Measurements from ENCODE around the gene ADK.

DNA sequence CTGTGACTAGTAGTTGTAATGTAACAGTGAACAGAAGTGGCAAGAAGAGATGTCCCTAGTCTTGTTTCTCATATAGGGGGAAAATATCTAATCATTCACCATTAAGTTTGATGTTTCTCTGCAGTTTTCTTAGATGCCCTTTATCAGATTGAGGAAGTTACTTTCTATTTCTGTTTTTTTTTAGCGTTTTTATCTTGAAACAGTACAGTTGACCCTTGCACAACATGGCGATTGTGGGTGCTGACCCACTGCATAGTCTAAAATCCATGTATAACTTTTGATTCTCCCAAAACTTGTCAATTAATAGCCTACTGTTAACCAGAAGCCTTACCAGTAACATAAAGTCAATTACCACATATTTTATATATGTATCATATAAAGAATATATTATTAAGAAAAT is 192.0 kb downstream of the ADK start:
- TF ChIP-seq, protein P1, sequence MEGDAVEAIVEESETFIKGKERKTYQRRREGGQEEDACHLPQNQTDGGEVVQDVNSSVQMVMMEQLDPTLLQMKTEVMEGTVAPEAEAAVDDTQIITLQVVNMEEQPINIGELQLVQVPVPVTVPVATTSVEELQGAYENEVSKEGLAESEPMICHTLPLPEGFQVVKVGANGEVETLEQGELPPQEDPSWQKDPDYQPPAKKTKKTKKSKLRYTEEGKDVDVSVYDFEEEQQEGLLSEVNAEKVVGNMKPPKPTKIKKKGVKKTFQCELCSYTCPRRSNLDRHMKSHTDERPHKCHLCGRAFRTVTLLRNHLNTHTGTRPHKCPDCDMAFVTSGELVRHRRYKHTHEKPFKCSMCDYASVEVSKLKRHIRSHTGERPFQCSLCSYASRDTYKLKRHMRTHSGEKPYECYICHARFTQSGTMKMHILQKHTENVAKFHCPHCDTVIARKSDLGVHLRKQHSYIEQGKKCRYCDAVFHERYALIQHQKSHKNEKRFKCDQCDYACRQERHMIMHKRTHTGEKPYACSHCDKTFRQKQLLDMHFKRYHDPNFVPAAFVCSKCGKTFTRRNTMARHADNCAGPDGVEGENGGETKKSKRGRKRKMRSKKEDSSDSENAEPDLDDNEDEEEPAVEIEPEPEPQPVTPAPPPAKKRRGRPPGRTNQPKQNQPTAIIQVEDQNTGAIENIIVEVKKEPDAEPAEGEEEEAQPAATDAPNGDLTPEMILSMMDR (conservative IDR thresholded peaks at IDR 0.05; ENCODE audit: low read depth in 2 of 2): no peak
- no peak for TF ChIP-seq POLR2AphosphoS5 (IDR thresholded peaks at IDR 0.05; ENCODE audit: low read depth)
- no peak for TF ChIP-seq NANOG (IDR thresholded peaks at IDR 0.05; ENCODE audit: borderline replicate concordance)
- TF ChIP-seq, protein P2, sequence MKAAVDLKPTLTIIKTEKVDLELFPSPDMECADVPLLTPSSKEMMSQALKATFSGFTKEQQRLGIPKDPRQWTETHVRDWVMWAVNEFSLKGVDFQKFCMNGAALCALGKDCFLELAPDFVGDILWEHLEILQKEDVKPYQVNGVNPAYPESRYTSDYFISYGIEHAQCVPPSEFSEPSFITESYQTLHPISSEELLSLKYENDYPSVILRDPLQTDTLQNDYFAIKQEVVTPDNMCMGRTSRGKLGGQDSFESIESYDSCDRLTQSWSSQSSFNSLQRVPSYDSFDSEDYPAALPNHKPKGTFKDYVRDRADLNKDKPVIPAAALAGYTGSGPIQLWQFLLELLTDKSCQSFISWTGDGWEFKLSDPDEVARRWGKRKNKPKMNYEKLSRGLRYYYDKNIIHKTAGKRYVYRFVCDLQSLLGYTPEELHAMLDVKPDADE (IDR thresholded peaks at IDR 0.05): no peak
- no peak for TF ChIP-seq EZH2 (IDR thresholded peaks at IDR 0.05; ENCODE audit: low read depth, unreplicated experiment)
- no peak for TF ChIP-seq EZH2phosphoT487 (IDR thresholded peaks at IDR 0.05; ENCODE audit: unreplicated experiment)
- TF ChIP-seq ZNF331 (CRISPR knock-in tag; IDR thresholded peaks at IDR 0.05; ENCODE audit: low read depth): no peak
